Immature natural killer cell (primary cell): ENCODE measurements around the gene SPTBN5. TPM values are rescaled to one million over a fixed set of nuclear protein-coding genes. Genes with fewer than 3 reads are reported as not detected.
A peak's percentile ranks its signal among the peaks of the same experiment; 100 is the strongest.

Experiments
- DNase-seq, 3 donors: peaks; one replicate each; pipeline ENCODE4 v3.0.0; 2022; ENCODE audit warnings: mixed read lengths in 1 of 3
- H3K27ac Mint-ChIP-seq, 6 donors: one replicate each; pipeline ENCODE4 v1.8.0; 2020; ENCODE audit warnings: mixed read lengths in 6 of 6, mild to moderate bottlenecking in 5 of 6, inconsistent platforms in 4 of 6, moderate library complexity in 3 of 6
- H3K27me3 Mint-ChIP-seq, 3 donors: one replicate each; pipeline ENCODE4 v1.8.0; 2020 to 2021; ENCODE audit warnings: low read depth in 3 of 3, mild to moderate bottlenecking in 3 of 3, mixed read lengths in 3 of 3, moderate library complexity in 3 of 3, inconsistent platforms in 1 of 3
- H3K36me3 Mint-ChIP-seq, 3 donors: one replicate each; pipeline ENCODE4 v1.8.0; 2020; ENCODE audit warnings: mixed read lengths in 3 of 3, inconsistent platforms in 2 of 3, mild to moderate bottlenecking in 2 of 3
- H3K4me1 Mint-ChIP-seq, 2 donors: one replicate each; pipeline ENCODE4 v1.8.0; 2020; ENCODE audit warnings: inconsistent platforms in 2 of 2, mild to moderate bottlenecking in 2 of 2, mixed read lengths in 2 of 2, moderate library complexity in 1 of 2
- H3K4me3 Mint-ChIP-seq, 5 donors: one replicate each; pipeline ENCODE4 v1.8.0; 2020; ENCODE audit warnings: mild to moderate bottlenecking in 5 of 5, mixed read lengths in 5 of 5, inconsistent platforms in 3 of 5, moderate library complexity in 3 of 5
- H3K9me3 Mint-ChIP-seq, 6 donors: one replicate each; pipeline ENCODE4 v1.8.0; 2020; ENCODE audit warnings: mild to moderate bottlenecking in 6 of 6, mixed read lengths in 6 of 6, inconsistent platforms in 4 of 6, moderate library complexity in 3 of 6
- polyA plus RNA-seq, 3 donors: library from polyadenylated mRNA; unstranded; fragments of 300-500 nt; fragmentation: Illumina TruSeq; gene quantifications; one replicate each; pipeline ENCODE4 v1.2.3, GENCODE V29; 2021

Gene SPTBN5
- under 1 TPM in 1 of 3 donors, not detected in 2; 0.06 TPM for polyA plus RNA-seq

DNA sequence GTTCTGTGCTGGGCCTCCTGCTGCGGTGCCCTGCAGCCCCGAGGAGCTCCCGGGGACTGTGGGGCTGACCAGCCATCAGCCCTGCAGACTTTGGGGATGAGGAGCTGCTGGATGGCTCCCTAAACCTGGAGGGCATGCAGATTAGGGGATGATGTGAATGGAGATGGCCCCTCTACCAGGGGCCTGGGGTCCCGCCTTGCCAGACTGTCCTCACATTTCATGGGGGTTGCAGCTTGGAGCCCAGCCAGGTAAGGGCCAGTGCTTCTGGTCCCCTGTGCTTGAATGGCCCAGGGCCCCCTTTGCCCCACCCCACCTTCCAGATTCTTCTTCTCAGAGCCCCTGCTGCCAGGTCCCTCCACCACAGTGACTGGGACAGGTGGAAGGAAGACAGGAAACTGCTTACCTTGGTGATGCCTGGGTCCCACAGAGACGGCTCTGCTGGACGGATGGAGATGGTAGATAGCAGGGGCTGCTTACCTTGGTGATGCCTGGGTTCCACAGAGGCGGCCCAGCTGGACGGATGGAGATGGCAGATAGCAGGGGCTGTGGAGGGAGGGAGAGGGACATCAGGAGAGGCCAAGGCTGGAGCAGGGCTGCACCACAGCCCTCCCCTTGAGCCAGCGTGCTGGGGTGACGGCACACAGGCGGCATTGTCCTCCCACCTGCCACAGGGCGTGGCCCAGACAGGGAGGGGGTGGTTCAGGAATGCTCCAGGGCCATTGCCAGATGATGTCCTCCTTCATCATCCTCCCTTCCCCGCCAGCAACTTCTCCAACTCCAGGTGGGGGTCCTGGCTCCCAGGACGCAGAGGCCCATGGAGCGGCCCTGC, at the start of gene SPTBN5:
Gene SPTBN5 (minus strand): TSS at position 632 of the 829 bp plus-strand sequence. CDS start 556 bp downstream, at position 76.
- H3K4me1 Mint-ChIP-seq: peaks cover 41 to 55% of the 10 kb centered on the region in 2 donors

DNA sequence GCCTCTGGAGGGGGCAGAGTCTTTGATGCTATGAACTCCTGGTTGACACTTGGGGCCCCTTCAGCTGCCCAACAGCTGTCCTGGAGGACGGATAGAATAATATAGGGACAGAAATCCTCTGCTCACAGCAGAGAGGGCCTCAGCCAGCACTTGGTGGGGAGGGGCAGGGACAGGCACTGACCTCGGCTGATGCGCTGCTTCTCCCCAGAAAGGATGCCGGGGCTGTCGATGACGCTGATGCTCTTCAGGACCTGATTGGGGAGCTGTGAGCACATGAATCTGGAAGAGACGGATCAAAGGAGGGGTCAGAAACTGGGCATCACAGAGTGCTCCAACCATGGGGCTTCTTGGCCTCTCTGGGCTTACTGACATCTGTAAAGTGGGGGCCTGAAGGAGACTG, 49.0 kb upstream of the SPTBN5 start:
- peaks cover 0 to 5% (median 3%) of the 10 kb centered on the region in 3 donors for H3K36me3 Mint-ChIP-seq
- no peak overlapping the region for H3K4me3 Mint-ChIP-seq
- peaks cover 3 to 6% (median 4%) of the 10 kb centered on the region in 3 donors for H3K27me3 Mint-ChIP-seq
- no peak for DNase-seq
- H3K27ac Mint-ChIP-seq: peak overlapping the region in 3 of 6 donors; percentile 46 to 74 (median 48)
- H3K4me1 Mint-ChIP-seq: peaks cover 4 to 10% of the 10 kb centered on the region in 2 donors
- no peaks in the 10 kb centered on the region for H3K9me3 Mint-ChIP-seq

More for the DNA sequence above, at the start of gene SPTBN5:
- peak within 1 kb of the TSS; percentile 98 to 100 (median 100) for H3K27ac Mint-ChIP-seq
- H3K27me3 Mint-ChIP-seq: peaks cover 5 to 9% (median 7%) of the 10 kb centered on the region in 3 donors
- H3K36me3 Mint-ChIP-seq: peaks cover 0 to 7% (median 0%) of the 10 kb centered on the region in 3 donors
- H3K9me3 Mint-ChIP-seq: no peaks in the 10 kb centered on the region
- DNase-seq: no peak
- H3K4me3 Mint-ChIP-seq: peak within 1 kb of the TSS; percentile 85 to 89 (median 87)

DNA sequence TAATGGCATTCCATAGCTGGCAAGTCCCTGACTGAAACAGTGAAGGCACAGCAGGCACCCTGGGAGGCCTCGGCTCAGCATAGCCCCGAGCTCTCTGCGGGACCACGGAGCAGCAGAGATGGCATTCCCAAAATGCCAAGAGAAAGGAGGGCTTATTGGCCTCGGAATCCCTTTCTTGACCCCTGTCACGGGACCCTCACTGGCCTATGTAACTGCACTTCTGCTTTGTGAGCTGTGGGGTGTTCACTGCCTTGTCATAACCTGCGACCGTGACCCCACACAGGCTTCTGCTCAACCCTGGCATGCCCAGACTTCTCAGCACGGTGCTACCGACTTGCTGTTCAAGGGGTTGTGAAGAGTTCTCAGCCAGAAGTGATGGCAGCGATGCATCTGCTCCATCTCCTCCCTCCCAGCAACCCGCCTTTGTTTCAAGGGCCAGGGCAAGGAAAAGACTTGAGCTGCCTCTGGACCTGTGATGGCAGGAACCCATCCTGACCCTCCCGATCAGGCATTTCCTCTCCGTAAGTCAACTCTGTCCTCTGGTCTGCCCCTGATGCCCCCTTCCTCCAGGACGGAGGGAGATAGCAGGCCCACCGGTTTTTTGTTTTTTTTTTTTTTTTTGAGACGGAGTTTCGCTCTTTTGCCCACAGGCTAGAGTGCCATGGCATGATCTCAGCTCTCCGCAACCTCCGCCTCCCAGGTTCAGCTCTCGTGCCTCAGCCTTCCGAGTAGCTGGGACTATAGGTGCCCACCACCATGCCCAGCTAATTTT, 48.0 kb upstream of the SPTBN5 start:
- Mint-ChIP-seq H3K27ac (peak overlapping the region in 2 of 6 donors; percentile 48 to 74), H3K9me3 (no peaks in the 10 kb centered on the region), H3K4me1 (peaks cover 15 to 20% of the 10 kb centered on the region in 2 donors), H3K27me3 (peaks cover 4 to 11% (median 5%) of the 10 kb centered on the region in 3 donors), H3K4me3 (no peak overlapping the region), H3K36me3 (peaks cover 0 to 5% (median 3%) of the 10 kb centered on the region in 3 donors)
- no peak for DNase-seq

DNA sequence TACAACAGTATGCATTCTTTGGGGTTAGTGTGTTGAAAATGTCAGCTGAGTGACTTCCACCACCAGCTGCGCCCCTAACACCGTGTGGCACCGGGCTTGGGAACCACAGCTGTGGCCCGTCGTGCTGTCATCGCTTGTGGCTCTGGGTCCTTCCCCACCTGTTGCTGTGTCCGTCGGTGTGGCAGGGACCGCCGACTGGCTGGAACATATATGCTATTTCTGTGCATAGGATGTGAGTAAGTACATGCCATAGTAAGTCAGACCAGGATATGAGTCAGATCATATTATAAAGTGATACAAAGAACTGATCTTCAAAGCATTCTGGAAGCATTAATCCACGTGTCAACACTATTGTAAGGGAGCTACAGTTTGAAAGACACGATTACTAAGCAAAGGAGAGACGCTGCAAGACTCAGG, 46.6 kb upstream of the SPTBN5 start:
- Mint-ChIP-seq H3K9me3 (no peaks in the 10 kb centered on the region), H3K27ac (peak overlapping the region in 5 of 6 donors; percentile 70 to 87 (median 84)), H3K36me3 (peaks cover 0 to 5% (median 3%) of the 10 kb centered on the region in 3 donors), H3K27me3 (peaks cover 4 to 22% (median 8%) of the 10 kb centered on the region in 3 donors), H3K4me1 (peaks cover 29 to 34% of the 10 kb centered on the region in 2 donors), H3K4me3 (peak overlapping the region in 2 of 5 donors; percentile 12 to 23)
- peak; percentile 12 to 70 (median 17) for DNase-seq

DNA sequence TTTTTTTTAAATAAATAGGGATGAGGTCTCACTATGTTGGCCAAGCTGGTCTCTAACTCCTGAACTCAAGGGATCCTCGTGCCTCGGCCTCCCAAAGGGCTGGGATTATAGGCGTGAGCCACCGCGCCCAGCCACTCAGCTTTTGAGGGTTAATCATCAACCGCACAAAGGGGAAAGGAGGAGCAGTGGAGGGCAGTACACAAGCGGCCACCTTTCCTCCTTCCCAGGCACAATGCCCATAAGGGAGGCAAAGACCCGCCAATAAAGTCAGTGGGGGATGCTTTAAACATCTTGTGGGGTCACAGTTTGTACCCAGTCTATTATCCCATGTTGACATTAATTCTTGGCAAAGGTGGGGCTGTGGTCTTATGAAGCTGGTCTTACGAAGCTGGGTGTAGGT, 46.1 kb upstream of the SPTBN5 start:
- DNase-seq: no peak
- H3K4me3 Mint-ChIP-seq: peak overlapping the region in 1 of 5 donors; percentile 23
- H3K9me3 Mint-ChIP-seq: no peaks in the 10 kb centered on the region
- H3K4me1 Mint-ChIP-seq: peaks cover 33 to 39% of the 10 kb centered on the region in 2 donors
- peak overlapping the region in 5 of 6 donors; percentile 70 to 87 (median 84) for H3K27ac Mint-ChIP-seq
- H3K36me3 Mint-ChIP-seq: peaks cover 0 to 5% (median 3%) of the 10 kb centered on the region in 3 donors
- peaks cover 3 to 24% (median 7%) of the 10 kb centered on the region in 3 donors for H3K27me3 Mint-ChIP-seq

DNA sequence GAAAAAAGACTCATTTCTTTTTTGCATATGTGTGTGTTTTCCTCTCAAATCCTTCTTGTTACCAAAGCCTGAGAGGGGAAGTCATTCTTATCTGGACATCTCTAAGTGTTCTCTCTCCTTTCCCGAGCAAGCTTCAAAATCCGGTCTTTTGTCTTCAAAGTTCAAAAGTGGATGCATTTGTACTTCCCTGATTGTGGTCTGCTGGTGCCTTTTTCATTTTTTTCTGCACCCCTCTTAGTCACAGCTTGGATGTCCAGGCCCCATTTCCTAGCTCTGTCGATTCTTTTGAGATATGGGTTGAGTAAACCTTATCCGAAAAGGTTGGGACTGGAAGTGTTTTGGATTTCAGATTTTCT, 43.7 kb upstream of the SPTBN5 start:
- peak overlapping the region; percentile 98 to 100 (median 100) for H3K27ac Mint-ChIP-seq
- H3K27me3 Mint-ChIP-seq: peaks cover 5 to 24% (median 7%) of the 10 kb centered on the region in 3 donors
- peak overlapping the region; percentile 76 to 97 (median 84) for H3K4me3 Mint-ChIP-seq
- peaks cover 54 to 57% of the 10 kb centered on the region in 2 donors for H3K4me1 Mint-ChIP-seq
- no peaks in the 10 kb centered on the region for H3K9me3 Mint-ChIP-seq
- no peak for DNase-seq
- peaks cover 0 to 3% (median 2%) of the 10 kb centered on the region in 3 donors for H3K36me3 Mint-ChIP-seq

DNA sequence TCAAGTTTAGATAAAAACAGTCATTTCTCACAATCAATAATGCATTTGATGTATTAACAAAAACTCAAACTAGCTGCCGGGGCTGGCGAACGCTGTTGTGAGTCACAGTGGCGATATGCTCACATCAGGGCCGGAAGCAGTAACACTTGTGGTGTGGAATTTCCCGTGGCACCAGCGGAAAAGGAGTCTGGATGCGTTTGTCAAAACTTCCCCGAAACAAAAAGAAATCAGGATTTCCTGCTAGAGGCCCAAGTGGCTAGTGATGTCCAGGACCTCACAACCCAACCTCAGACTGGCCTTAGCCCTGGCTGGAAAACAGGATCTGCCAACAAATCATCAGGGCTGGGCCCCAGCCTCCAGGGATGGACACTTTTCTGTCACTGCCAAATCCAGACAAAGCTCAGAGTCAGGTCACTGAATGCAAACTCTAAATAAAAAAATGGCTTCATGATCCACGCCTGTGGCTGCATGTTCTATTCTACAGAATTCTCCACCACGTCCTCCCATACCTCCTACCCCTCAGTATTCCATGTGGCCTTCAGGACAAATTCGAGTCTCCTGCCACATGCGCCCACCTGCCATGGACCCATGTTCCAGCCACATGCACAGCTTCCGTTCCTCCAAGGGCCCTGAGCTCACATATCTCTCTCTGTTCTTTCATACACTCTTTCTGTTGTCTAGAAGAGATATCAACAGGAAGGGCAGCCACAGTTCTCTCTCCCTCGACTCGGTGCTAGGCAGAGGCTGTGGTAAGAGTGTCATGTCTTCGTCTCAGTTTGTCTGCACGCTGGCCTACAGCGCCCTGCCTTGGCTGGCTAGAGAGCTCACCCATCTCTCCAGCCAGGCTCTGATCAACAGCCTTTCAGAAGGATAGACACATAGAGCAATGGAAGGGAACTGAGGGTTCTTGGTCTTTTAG, 43.1 kb upstream of the SPTBN5 start:
- DNase-seq: peak; percentile 77 to 83 (median 81)
- no peaks in the 10 kb centered on the region for H3K9me3 Mint-ChIP-seq
- peak overlapping the region; percentile 76 to 97 (median 84) for H3K4me3 Mint-ChIP-seq
- H3K27ac Mint-ChIP-seq: peak overlapping the region; percentile 98 to 100 (median 100)
- peaks cover 5 to 24% (median 5%) of the 10 kb centered on the region in 3 donors for H3K27me3 Mint-ChIP-seq
- peaks cover 54 to 57% of the 10 kb centered on the region in 2 donors for H3K4me1 Mint-ChIP-seq
- H3K36me3 Mint-ChIP-seq: peaks cover 0 to 3% (median 0%) of the 10 kb centered on the region in 3 donors

DNA sequence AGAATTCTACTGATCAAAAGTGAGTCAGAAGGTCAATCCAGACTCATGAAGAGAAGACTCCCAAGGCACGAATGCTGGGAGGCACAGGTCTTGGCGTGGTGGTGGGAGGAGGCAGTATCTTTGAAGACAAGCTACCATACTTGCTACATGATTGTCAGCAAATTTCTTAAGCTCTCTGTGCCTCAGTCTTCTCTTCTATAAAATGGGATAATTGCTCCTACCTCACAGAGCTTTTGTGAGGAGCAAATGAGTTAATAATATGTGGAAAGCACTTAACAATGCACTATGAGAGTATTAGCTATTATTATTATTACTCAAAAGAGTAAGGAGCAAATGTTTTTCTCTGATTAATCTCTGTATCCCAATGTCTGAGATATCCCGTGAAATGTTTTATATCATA, 42.3 kb upstream of the SPTBN5 start:
- Mint-ChIP-seq H3K4me1 (peaks cover 54 to 57% of the 10 kb centered on the region in 2 donors), H3K27me3 (peaks cover 5 to 24% (median 5%) of the 10 kb centered on the region in 3 donors), H3K36me3 (peaks cover 0 to 2% (median 0%) of the 10 kb centered on the region in 3 donors), H3K9me3 (no peaks in the 10 kb centered on the region), H3K4me3 (peak overlapping the region; percentile 53 to 97 (median 84)), H3K27ac (peak overlapping the region; percentile 98 to 100 (median 100))
- DNase-seq: no peak

DNA sequence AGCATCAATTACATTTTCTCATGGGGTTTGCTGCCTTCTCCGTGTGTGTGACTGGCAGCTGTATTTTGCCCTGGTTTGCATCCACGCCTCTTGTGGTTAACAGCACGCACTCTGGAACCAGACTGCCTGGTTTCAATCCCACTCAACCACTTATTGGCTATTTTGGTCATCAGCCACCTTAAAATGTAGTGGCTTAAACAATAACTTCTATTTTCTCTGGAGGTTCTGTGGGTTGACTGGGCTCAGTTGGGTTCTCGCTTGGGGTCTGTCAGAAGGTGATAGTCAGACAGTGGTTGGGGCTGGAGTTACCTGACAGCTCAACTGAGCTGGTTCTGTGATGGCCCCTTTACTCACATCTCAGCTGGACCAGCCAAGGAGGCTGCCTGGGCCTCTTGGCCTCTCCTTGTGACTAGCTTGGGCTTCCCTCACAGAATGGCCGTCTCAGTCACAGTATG, 41.7 kb upstream of the SPTBN5 start:
- peak overlapping the region; percentile 57 to 97 (median 76) for H3K4me3 Mint-ChIP-seq
- H3K36me3 Mint-ChIP-seq: no peaks in the 10 kb centered on the region
- H3K4me1 Mint-ChIP-seq: peaks cover 54 to 55% of the 10 kb centered on the region in 2 donors
- H3K9me3 Mint-ChIP-seq: no peaks in the 10 kb centered on the region
- H3K27ac Mint-ChIP-seq: peak overlapping the region; percentile 98 to 100 (median 100)
- peak; percentile 44 to 54 (median 51) for DNase-seq
- H3K27me3 Mint-ChIP-seq: peaks cover 5 to 24% (median 5%) of the 10 kb centered on the region in 3 donors

DNA sequence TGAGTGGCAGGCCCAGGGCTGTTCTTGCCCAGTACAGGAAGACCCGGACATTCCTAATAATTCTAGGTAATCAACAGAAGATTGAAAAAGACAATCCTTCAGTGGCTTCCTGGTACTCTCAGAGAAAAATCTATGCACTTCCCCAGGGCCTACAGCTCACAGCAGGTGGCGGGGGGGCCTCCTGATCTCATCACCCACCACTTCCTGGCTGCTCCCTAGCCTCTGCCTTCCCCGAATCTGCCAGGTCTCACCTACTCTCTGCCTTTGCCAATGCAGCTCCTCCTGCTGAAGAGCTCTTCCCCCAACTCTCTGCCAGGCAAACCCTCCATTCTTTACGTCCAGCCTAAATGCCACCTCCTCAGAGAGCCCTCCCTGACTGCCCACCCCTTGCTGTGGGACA, 41.0 kb upstream of the SPTBN5 start:
- no peaks in the 10 kb centered on the region for H3K9me3 Mint-ChIP-seq
- no peaks in the 10 kb centered on the region for H3K36me3 Mint-ChIP-seq
- DNase-seq: peak; percentile 63 to 68 (median 64)
- peaks cover 3 to 22% (median 5%) of the 10 kb centered on the region in 3 donors for H3K27me3 Mint-ChIP-seq
- peaks cover 52 to 54% of the 10 kb centered on the region in 2 donors for H3K4me1 Mint-ChIP-seq
- peak overlapping the region; percentile 98 to 100 (median 100) for H3K27ac Mint-ChIP-seq
- peak overlapping the region; percentile 57 to 97 (median 76) for H3K4me3 Mint-ChIP-seq

DNA sequence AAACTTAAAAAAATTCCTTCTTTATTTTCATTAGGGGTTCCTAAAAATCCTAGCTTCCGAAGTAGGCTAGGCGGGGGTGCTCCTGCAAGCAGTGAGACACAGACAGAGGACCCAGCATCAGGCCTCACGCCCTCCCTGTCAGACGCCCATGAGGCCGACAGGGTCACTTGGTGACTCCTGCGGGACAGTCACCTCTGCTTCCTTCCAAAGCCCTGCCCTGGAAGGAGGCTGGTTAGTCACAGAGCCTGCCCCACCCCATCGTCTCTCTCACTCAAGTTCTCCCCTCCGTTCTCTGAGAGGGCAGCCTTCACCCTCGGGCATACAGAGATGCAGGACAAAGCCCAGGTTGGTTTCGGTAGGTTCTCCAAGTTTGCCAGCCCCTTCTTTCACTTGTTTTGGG, 39.9 kb upstream of the SPTBN5 start:
- H3K9me3 Mint-ChIP-seq: no peaks in the 10 kb centered on the region
- no peak for DNase-seq
- peak overlapping the region; percentile 98 to 100 (median 100) for H3K27ac Mint-ChIP-seq
- H3K36me3 Mint-ChIP-seq: no peaks in the 10 kb centered on the region
- peaks cover 52 to 54% of the 10 kb centered on the region in 2 donors for H3K4me1 Mint-ChIP-seq
- H3K27me3 Mint-ChIP-seq: peaks cover 3 to 22% (median 5%) of the 10 kb centered on the region in 3 donors
- peak overlapping the region in 1 of 5 donors; percentile 57 for H3K4me3 Mint-ChIP-seq

DNA sequence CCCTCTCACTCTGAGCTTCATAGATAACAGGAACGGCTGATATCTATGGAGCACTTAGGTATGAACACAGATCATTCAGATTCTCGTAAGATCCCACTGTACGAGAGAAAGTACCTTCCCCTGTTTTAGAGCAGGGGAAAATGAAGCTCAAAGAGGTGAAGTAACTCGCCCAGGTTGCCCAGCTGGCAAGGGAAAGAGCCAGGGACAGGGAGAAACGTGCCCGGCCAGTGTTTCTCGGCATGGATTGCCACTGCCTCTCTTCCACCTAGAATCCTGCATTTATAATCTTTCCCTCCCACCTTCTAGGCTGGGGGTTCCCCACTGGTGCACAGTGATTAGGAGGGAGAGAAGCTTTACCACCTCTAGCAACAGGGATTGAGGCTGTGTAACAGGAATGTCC, 39.5 kb upstream of the SPTBN5 start:
- Mint-ChIP-seq H3K4me3 (no peak overlapping the region), H3K27me3 (peaks cover 3 to 22% (median 5%) of the 10 kb centered on the region in 3 donors), H3K27ac (peak overlapping the region; percentile 59 to 100 (median 98)), H3K4me1 (peaks cover 51 to 54% of the 10 kb centered on the region in 2 donors), H3K36me3 (no peaks in the 10 kb centered on the region), H3K9me3 (no peaks in the 10 kb centered on the region)
- DNase-seq: no peak
